GM19351 (cell line): ENCODE data around the gene SLC36A4.
"Not testable (repeated sequence)": the region's sequence is repeated elsewhere in the genome, so short reads cannot be mapped to it uniquely, and the experiment has no call there.

Source experiments
- ATAC-seq: cut with Tn5 transposase; IDR thresholded peaks from one replicate; pipeline ENCODE4 v1.9.1; 2021; ENCODE audit warnings: mild to moderate bottlenecking, moderate library complexity; ENCODE audit not compliant: unreplicated experiment

Gene SLC36A4

GRCh38 chr11:93194673-93195291 lies 3.0 kb downstream of the SLC36A4 start:
- ATAC-seq = no peak

GRCh38 chr11:93193731-93194130 lies 4.1 kb downstream of the SLC36A4 start:
- no peak for ATAC-seq

DNA sequence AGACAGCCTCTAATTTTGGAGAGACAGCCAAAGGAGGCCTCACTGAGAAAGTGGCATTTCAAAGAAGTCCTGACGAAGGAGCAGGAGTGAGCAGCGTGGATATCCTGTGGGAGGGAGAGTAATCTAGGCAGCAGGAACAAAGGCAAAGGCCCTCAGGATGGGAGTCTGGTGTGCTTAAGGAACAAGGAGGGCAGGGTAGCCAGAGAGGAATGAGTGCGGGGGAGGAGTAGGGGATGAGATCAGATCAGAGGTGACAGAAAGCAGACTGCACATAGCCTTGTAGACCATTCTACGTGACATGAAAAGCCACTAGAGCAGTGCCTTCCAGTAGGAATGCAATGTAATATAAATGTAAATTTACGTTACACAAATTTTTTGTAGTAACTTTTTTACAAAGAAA lies 5.6 kb downstream of the SLC36A4 start:
- no peak for ATAC-seq

- no peak for ATAC-seq
Observed at GRCh38 chr11:93189462-93189861, 8.3 kb downstream of the SLC36A4 start.

DNA sequence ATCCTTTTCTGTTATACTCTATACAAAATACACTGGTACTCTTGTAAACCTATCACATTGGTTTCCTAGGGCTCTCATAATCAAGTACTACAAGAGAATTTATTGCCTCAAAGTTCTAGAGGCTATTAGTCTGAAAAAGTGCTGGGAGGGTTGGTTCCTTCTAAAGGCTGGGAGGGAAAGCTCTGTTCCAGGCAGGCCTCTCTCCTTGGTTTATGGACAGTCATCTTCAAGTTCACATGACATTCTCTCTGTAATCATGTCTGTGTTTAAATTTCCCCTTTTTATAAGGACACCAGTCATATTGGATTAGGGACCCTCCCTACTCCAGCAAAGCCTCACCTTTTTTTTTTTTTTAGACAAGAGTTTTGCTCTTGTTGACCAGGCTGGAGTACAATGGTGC lies 9.1 kb downstream of the SLC36A4 start:
- no peak for ATAC-seq

GRCh38 chr11:93187290-93187689 lies 10.5 kb downstream of the SLC36A4 start:
- ATAC-seq = no peak

DNA sequence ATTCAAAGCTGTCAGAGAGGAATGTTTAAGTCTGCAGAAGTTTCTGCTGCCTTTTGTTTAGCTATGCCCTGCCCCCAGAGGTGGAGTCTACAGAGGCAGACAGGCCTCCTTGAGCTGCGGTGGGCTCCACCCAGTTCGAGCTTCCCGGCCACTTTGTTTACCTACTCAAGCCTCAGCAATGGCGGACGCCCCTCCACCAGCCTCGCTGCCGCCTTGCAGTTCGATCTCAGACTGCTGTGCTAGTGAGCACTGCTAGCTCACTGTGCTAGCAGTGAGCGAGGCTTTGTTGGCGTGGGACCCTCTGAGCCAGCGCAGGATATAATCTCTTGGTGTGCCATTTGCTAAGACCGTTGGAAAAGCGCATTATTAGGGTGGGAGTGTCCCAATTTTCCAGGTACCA lies 19.9 kb downstream of the SLC36A4 start:
- not testable (repeated sequence) for ATAC-seq

- no peak for ATAC-seq
Observed at GRCh38 chr11:93169950-93170561, 27.7 kb downstream of the SLC36A4 start.

- no peak for ATAC-seq
Observed at GRCh38 chr11:93169143-93169542, 28.6 kb downstream of the SLC36A4 start.

DNA sequence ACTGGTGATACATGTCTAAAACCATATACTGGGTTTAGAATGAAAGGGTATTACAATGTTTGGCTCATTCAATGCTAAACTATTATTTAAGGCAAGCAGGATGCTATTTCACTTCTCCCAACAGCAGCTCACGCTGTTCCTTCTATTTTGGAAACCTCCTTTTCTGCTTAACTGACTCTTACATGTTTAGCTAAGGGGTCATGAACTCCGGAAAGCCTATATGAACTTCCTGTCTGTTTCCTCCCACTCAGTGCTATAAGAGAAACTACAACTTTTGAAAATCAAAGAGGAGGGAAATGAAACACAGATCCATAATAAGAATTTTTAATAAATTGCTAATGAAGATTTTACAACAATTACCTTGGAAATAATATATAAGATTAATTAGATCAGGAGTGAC lies 30.9 kb downstream of the SLC36A4 start:
- ATAC-seq = peak; percentile 73

DNA sequence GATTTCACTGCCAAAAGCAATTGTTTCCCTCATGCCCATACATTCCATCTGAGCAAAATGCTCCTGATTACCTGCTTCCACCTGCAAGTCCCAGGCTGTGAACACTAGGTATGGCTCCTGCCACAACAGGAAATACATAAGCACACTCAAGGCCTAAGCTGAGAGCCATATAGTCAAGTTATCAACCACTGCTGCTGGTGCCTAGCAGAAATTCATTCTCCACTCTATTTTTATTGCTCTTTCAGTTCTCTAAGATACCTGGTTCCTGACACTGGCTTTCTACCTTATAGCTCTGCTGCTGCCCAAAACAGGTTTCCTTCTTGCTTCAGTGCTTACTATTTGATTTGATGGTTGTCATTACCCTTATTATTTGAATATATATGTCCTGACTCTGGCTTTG lies 31.6 kb downstream of the SLC36A4 start:
- peak; percentile 61 for ATAC-seq

DNA sequence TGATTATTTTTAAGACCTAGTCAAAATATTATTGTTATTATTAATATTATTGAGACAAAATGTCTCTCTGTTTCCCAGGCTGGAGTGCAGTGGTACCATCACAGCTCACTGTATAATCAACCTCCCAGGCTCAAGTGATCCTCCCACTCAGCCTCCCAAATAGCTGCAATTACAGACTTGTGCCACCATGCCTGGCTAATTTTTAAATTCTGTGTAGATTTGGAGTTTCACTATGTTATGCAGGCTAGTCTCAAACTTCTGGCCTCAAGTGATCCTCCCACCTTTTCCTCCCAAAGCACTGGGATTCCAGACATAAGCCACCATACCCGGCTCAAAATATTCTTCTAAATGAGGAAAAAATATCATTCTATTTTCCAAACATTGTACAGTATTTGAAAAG lies 37.0 kb downstream of the SLC36A4 start:
- ATAC-seq = peak; percentile 44

DNA sequence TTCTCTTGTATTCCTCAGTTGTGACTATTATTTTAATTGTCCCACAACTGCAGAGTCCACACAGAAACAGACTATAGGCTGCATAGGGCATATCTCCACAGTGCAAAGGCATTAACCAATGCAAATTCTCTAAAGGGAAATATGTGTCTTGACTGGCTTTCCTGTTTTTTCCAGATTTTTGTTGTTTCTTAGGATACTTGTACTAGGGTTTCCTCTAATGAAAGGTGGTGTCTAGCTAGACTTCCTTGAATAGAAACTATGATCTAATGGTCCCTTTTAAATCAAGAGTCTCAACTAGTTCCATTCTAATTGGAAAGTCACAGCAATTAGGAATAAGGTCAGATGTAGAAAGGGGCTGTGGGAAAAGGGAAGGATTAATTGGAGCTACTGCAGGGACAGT lies 37.6 kb downstream of the SLC36A4 start:
- no peak for ATAC-seq

- ATAC-seq = no peak
Observed at GRCh38 chr11:93159721-93160120, 38.1 kb downstream of the SLC36A4 start.

DNA sequence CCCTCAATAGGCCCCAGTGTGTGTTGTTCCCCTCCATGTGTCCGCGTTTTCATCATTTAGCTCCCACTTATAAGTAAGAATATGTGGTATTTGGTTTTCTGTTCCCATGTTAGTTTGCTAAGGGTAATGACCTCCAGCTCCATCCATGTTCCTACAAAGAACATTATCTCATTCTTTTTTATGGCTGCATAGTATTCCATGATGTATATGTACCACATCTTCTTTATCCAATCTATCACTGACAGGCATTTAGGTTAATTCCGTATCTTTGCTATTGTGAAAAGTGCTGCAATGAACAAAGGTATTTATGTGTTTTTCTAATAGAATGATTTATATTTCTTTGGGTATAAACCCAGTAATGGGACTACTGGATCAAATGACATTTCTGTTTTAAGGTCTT lies 42.1 kb downstream of the SLC36A4 start:
- ATAC-seq = no peak

GRCh38 chr11:93145390-93145915 lies 52.3 kb downstream of the SLC36A4 start:
- no peak for ATAC-seq

DNA sequence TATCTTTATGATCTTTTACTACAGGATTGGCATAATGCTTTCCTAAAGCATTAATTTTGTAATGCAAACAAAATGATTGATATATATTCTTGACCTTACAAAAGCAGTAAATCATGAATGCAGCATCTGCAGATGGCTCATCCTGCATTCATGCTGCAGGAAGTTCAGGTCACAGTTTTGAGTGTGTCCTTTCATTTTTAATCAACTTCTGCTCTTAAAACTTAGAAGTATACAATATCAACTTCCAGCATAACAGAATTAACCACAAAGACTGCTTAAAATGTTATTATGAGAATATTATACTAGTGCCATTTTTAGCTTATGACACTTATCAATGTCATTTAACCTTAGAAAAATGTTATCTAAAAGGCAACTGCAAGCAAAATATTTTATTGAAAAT lies 54.0 kb downstream of the SLC36A4 start:
- ATAC-seq = peak; percentile 88

DNA sequence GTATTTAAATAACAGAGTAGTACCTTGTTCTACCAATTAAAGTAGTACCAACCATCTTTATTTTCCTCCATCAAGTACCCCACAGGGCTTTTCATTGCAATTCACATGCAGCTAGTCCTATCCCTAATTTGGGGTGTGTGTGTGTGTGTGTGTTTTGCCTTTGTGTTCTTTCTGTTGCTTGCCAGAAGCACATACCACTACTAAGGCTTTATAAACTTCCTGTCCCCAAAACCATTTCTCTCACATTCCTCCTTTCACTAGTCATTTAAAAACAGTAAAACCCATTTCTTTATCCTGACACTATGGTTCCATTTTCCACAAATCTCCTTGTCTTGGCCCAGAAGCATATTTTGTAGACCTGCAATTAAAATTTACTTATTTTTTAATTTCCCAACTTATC lies 54.6 kb downstream of the SLC36A4 start:
- ATAC-seq = no peak

- no peak for ATAC-seq
Observed at GRCh38 chr11:93133488-93134109, 64.2 kb downstream of the SLC36A4 start.

- no peak for ATAC-seq
Observed at GRCh38 chr11:93132836-93133235, 65.0 kb downstream of the SLC36A4 start.

GRCh38 chr11:93131709-93132108 lies 66.1 kb downstream of the SLC36A4 start:
- no peak for ATAC-seq

DNA sequence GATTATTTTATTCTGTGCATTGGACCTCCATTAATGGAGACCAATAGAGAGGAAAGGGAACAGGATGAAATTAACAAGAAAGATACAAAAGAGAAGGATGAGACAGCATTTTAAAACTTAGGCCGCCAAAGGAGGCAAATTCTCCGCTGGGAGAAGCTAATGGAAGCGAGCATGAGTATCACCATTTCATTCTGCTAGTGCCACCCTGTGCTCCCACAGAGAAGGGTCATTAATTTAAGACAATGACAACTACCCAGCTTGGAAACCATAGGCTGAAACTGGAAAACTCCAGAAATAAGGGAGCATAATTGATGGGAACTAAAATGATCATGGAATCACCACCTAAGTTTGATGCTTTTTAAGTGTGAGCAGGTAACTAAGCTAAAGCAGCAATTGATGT lies 69.2 kb downstream of the SLC36A4 start:
- ATAC-seq = no peak
